SK-N-DZ (cell line): ENCODE data around the gene LCN6.
"Not testable (repeated sequence)": the region's sequence is repeated elsewhere in the genome, so short reads cannot be mapped to it uniquely, and the experiment has no call there.

Experiments
- DNase-seq: peaks from one replicate; pipeline ENCODE4 v3.0.0-alpha.2; 2015; ENCODE audit warnings: low spot score

The LCN6 gene

GRCh38 chr9:136760424-136760823 is 12.1 kb upstream of the LCN6 start:
- peak; percentile 71 for DNase-seq

GRCh38 chr9:136759436-136760325 is 11.4 kb upstream of the LCN6 start:
- DNase-seq: no peak

DNA sequence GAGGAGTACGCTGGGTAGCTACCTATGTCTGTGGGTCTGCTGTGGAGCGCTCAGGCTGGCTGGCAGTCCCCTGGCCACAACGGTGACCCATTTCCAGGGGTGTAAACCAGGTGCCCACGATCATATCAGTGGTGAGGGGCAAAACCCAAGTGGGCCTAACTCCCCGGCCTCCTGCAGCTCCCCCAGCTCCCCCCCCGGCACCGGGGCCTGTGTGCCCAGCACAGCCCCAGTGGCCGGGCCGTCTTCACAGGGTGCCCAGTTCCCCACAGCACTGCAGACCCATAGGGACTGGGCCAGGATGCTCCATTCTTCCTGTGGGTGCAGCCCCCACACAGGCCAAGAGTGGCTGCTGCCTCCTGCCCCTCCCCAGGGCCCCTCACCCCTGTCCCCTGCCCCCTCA is 10.7 kb upstream of the LCN6 start:
- DNase-seq: no peak

GRCh38 chr9:136757751-136758140 is 9.4 kb upstream of the LCN6 start:
- no peak for DNase-seq

GRCh38 chr9:136757328-136757727 is 9.0 kb upstream of the LCN6 start:
- no peak for DNase-seq

DNA sequence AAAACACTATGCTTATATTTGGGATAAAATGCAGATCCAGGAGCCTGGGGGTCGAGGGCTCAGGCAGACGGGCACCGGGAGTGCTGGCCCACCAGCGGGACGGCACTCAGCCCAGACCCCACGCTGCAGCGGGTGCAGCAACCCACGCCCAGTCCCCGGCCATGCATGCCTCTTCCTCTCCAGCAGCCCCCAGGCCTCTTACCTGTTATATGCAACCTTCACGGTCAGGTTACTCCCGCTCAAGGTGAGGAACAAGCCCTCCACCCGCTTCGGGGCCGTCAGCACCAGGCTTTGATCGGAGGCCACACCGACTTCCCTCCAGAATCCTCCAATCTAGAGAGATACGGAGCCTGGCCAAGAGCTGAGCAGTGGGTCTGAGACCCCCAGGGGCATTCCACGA is 8.5 kb upstream of the LCN6 start:
- DNase-seq: no peak

DNA sequence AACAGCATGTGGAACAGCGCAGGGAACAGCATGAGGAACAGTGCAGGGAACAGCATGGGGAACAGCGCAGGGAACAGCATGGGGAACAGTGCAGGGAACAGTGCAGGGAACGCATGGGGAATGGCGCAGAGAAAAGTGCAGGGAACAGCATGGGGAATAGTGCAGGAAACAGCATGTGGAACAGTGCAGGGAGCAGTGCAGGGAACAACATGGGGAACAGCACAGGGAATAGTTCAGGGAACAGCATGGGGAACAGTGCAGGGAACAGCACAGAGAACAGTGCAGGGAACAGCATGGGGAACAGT is 7.8 kb upstream of the LCN6 start:
- no peak for DNase-seq

GRCh38 chr9:136755302-136756133 is 7.2 kb upstream of the LCN6 start:
- not testable (repeated sequence) for DNase-seq

GRCh38 chr9:136754626-136755301 is 6.4 kb upstream of the LCN6 start:
- DNase-seq: no peak

- no peak for DNase-seq
These were observed 5.8 kb upstream of the LCN6 start for GRCh38 chr9:136754059-136754572.

DNA sequence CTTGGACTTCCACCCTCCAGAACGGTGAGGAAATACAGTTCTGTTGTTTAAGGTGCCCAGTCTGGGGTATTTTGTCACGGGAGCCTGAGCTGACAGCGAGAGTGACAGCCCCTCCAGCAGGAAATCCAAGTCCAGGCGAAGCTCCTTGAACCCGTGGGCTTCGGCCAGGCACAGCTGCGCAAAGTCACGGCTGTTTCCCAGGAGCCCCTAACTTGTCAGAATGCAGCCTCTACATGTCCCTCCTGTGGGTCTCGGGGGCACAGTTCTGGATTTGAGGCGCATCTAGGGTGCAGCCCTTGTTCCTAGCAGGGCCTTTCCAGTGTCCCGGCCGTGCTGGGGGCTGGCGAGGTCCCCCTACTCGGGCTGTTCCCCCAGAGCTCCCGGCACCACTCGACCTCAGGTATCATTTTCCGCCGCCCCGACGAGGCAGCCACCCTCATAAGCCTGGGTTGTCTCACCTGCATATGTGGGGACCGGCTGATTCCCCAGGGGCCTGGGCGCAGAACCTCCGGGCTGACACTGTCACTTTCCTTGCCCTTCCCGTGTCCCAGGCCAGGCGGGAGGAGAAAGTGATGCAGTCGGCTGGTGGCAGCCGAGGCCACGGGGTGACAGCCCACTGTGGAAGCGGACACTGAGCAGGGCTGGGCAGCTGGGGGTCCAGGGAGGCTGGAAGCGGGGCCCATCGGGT is 5.2 kb upstream of the LCN6 start:
- no peak for DNase-seq

- DNase-seq: no peak
These were observed 3.5 kb upstream of the LCN6 start for GRCh38 chr9:136751814-136752213.

- DNase-seq: no peak
These were observed 2.9 kb upstream of the LCN6 start for GRCh38 chr9:136751244-136751643.

GRCh38 chr9:136750526-136750925 is 2.2 kb upstream of the LCN6 start:
- DNase-seq: no peak

DNA sequence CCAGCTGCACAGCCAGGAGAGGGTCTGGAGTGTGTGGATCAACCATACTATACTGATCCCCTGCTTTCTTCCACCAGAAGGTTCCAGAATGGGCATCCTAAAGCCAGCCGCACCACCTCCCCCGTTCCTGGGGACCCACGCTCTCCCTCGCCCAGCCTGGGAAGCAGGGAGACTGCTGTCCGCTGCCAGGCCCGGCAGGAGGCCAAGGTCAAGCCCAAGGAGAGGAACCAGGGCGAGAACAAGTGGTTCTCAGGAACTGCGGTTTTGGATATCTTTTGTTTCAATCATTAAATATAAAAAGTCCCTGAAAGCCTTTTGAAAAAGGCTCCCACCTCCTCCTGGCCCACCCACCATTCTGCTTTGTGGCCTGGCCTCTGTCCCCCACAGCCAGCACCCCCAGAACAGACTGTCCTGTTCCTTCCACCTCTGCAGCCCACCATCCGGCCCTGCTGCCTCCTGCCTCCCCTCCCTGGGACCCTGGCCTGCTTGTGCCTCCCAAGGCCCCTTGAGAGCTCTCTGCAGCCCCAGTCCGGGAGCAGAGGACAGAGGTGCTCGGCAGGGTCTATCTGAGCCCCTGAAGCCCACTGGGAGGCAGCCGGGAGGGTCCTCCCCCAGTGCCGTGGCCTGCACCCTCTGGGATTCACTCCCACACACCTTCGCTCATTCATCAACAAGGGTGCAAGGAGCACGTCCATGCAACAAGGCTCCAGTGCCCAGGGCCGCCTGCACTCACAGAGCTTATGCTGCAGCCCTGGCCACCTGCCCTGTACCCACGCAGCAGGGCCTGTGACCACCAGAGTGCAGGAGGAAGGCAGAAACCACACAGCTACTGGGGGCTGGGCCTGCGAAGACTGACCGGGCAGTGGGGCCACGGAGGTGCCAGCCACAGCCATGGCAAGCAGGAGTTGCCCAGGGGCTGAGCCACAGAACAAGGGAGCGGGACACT is 614 bp upstream of the LCN6 start:
- DNase-seq: no peak

GRCh38 chr9:136747161-136748060 is 914 bp downstream of the LCN6 start:
- no peak for DNase-seq

DNA sequence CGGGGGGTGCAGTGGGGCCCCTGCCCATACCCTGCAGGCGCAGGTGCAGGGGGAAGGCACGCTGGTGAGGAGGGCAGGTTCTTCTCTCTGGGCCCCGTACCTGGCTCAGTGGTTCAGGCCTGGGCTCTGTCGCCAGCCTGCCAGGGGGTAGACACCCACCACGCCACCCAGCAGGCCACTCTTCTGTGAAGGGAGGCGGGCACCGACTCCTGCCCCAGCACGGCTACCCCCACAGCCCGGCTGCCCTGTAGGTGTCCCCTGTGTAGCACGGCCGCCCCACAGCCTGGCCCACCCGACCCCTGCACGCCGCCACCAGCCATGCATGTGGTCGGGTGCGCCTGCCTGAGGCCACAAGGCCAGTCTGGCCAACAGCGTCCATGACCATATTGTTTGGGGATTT is 1.7 kb downstream of the LCN6 start:
- no peak for DNase-seq

DNA sequence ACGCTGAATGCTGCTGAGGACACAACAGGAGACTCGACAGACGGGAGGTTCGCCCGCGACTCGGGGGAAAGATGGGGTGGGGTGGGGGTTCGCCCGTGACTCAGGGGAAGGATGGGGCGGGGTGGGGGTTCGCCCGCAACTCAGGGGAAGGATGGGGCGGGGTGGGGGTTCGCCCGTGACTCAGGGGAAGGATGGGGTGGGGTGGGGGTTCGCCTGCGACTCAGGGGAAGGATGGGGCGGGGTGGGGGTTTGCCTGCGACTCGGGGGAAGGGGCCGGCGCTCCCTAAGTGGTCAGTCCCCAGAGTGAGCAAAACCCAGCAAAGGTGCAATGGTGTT is 2.2 kb downstream of the LCN6 start:
- no peak for DNase-seq

DNA sequence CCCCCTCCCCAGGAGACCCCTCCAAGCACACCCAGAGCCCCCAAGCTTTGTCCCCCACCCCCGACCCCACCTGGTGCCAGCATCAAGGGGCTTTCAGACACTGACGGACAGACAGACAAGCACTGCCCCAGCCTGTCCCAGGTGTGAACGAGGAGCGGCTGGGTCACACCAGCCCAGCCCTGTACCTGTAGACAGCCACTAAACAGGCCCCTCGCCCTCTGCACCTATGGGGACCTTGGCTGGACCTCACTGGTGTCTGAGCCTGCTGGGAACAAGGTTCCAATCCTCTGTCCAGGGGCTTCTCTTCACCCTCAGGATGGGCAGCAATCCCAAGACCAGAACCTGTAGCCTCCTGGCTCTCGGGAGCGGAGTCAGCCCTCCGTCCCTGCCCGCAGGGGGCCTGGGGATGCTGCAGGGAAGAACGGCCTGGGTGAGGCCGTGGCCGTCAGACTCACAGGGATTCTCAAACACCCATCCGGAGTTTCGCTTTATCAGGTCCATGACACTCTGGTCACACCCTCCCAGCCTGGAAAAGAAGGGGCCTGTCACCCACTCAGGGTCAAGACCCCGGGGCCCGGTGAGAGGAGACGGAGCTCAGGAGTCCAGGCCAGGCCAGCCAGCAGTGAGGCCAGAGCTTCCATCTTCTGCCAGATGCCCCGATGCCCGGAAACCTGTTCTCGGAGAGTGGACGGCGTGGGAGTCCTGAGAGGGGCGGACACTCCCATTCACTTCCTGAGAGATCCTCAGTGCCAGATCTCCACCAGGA is 2.8 kb downstream of the LCN6 start:
- DNase-seq: no peak
